Activated naive CD4-positive, alpha-beta T cell treated with anti-CD3 and anti-CD28 coated beads for 36 hours (primary cell): ENCODE data around the gene OXA1L. TPM values are rescaled to one million over a fixed set of nuclear protein-coding genes. Genes with fewer than 3 reads are reported as not detected.
"Not testable (repeated sequence)": the region's sequence is repeated elsewhere in the genome, so short reads cannot be mapped to it uniquely, and the experiment has no call there.

Experiments
- CTCF ChIA-PET: fragments of 350-600 bp; sonication (Branson Sonifier 250); formaldehyde crosslinking; loops from one replicate; lab custom pipeline; 2021; ENCODE audit warnings: antibody characterized with exemption; lab: Charles Lee
- DNase-seq: peaks from one replicate; pipeline ENCODE4 v3.0.0-alpha.2; 2020
- H3K27ac Mint-ChIP-seq: one replicate; pipeline ENCODE4 v1.8.0; 2021; ENCODE audit warnings: mild to moderate bottlenecking, mixed read lengths
- H3K27me3 Mint-ChIP-seq: one replicate; pipeline ENCODE4 v1.8.0; 2021; ENCODE audit warnings: low read depth, mixed read lengths
- H3K36me3 Mint-ChIP-seq: one replicate; pipeline ENCODE4 v1.8.0; 2021; ENCODE audit warnings: low read depth, mixed read lengths
- H3K4me1 Mint-ChIP-seq: one replicate; pipeline ENCODE4 v1.8.0; 2021; ENCODE audit warnings: low read depth, mixed read lengths
- H3K4me3 Mint-ChIP-seq: one replicate; pipeline ENCODE4 v1.8.0; 2021; ENCODE audit warnings: mild to moderate bottlenecking, moderate library complexity, mixed read lengths
- H3K9me3 Mint-ChIP-seq: one replicate; pipeline ENCODE4 v1.8.0; 2021; ENCODE audit warnings: mixed read lengths
- intact Hi-C: fragments of 100-400 bp; cut with micrococcal nuclease; formaldehyde crosslinking; loops from one replicate; pipeline ENCODE4 v1.15.1; 2023
- total RNA-seq, 2 experiments: library from RNA; stranded (reverse); gene quantifications; one replicate each; pipeline ENCODE4 v1.2.3, GENCODE V29; 2021

The OXA1L gene
- total RNA-seq, 2 experiments from 2014 or later: 149 to 152 TPM

- no peak overlapping the region for H3K4me3 Mint-ChIP-seq
- peaks cover 7% of the 10 kb centered on the region for H3K4me1 Mint-ChIP-seq
- DNase-seq: no peak
- H3K36me3 Mint-ChIP-seq: no peaks in the 10 kb centered on the region
- H3K27ac Mint-ChIP-seq: no peak overlapping the region
- intact Hi-C loops: no loop called here
- CTCF ChIA-PET: no interaction called here
- H3K9me3 Mint-ChIP-seq: no peaks in the 10 kb centered on the region
- peaks cover 2% of the 10 kb centered on the region for H3K27me3 Mint-ChIP-seq
Observed at GRCh38 chr14:22740020-22740419, 26.5 kb upstream of the OXA1L start.

- H3K36me3 Mint-ChIP-seq: no peaks in the 10 kb centered on the region
Observed at GRCh38 chr14:22747769-22748168, 18.7 kb upstream of the OXA1L start.

GRCh38 chr14:22748206-22748605 lies 18.3 kb upstream of the OXA1L start:
- H3K9me3 Mint-ChIP-seq: no peaks in the 10 kb centered on the region
- CTCF ChIA-PET: interaction anchor here (1.1 kb wide), 2 partner anchors 9 to 834 kb away, joined by 3 to 6 read pairs; no protein-coding TSS in a partner anchor
- H3K27me3 Mint-ChIP-seq: peaks cover 21% of the 10 kb centered on the region
- no peak for DNase-seq
- intact Hi-C loops: no loop called here
- H3K36me3 Mint-ChIP-seq: no peaks in the 10 kb centered on the region
- H3K4me1 Mint-ChIP-seq: peaks cover 11% of the 10 kb centered on the region
- H3K27ac Mint-ChIP-seq: no peak overlapping the region
- no peak overlapping the region for H3K4me3 Mint-ChIP-seq

More at GRCh38 chr14:22747769-22748168, 18.7 kb upstream of the OXA1L start:
- Mint-ChIP-seq H3K9me3 (no peaks in the 10 kb centered on the region), H3K27me3 (peaks cover 18% of the 10 kb centered on the region), H3K4me1 (peaks cover 10% of the 10 kb centered on the region), H3K4me3 (no peak overlapping the region), H3K27ac (no peak overlapping the region)
- DNase-seq: no peak
- CTCF ChIA-PET: interaction anchor here (0.6 to 1.1 kb wide), 2 partner anchors 8 to 259 kb away, joined by 4 to 6 read pairs; no protein-coding TSS in a partner anchor
- intact Hi-C loops: no loop called here

GRCh38 chr14:22748631-22749068 lies 17.8 kb upstream of the OXA1L start:
- intact Hi-C loops: no loop called here
- H3K27me3 Mint-ChIP-seq: peaks cover 22% of the 10 kb centered on the region
- DNase-seq: no peak
- H3K9me3 Mint-ChIP-seq: no peaks in the 10 kb centered on the region
- H3K4me1 Mint-ChIP-seq: peaks cover 11% of the 10 kb centered on the region
- CTCF ChIA-PET: interaction anchor here (1.0 to 1.1 kb wide), 3 partner anchors 9 to 835 kb away, joined by 3 to 6 read pairs (median 3); no protein-coding TSS in a partner anchor
- no peak overlapping the region for H3K27ac Mint-ChIP-seq
- H3K4me3 Mint-ChIP-seq: no peak overlapping the region
- no peaks in the 10 kb centered on the region for H3K36me3 Mint-ChIP-seq

- intact Hi-C loops: no loop called here
- peaks cover 11% of the 10 kb centered on the region for H3K4me1 Mint-ChIP-seq
- H3K27me3 Mint-ChIP-seq: peaks cover 24% of the 10 kb centered on the region
- no peaks in the 10 kb centered on the region for H3K36me3 Mint-ChIP-seq
- no peak overlapping the region for H3K27ac Mint-ChIP-seq
- H3K9me3 Mint-ChIP-seq: no peaks in the 10 kb centered on the region
- no peak for DNase-seq
- CTCF ChIA-PET: interaction anchor here (0.6 kb wide), 1 partner anchor 10 kb away, joined by 5 read pairs; no protein-coding TSS in a partner anchor
- H3K4me3 Mint-ChIP-seq: no peak overlapping the region
Observed at GRCh38 chr14:22752422-22752821, 14.1 kb upstream of the OXA1L start.

GRCh38 chr14:22753586-22753985 lies 12.9 kb upstream of the OXA1L start:
- Mint-ChIP-seq H3K36me3 (peaks cover 4% of the 10 kb centered on the region), H3K4me1 (peaks cover 9% of the 10 kb centered on the region), H3K27me3 (peaks cover 23% of the 10 kb centered on the region), H3K9me3 (no peaks in the 10 kb centered on the region), H3K27ac (no peak overlapping the region), H3K4me3 (no peak overlapping the region)
- DNase-seq: no peak
- intact Hi-C loops: no loop called here
- CTCF ChIA-PET: no interaction called here

- DNase-seq, intact Hi-C loops, H3K27me3 Mint-ChIP-seq, H3K27ac Mint-ChIP-seq, H3K9me3 Mint-ChIP-seq, H3K4me1 Mint-ChIP-seq, CTCF ChIA-PET, H3K4me3 Mint-ChIP-seq: not testable (repeated sequence)
- H3K36me3 Mint-ChIP-seq: peaks cover 27% of the 10 kb centered on the region
Observed at GRCh38 chr14:22757972-22758650, 8.4 kb upstream of the OXA1L start.

GRCh38 chr14:22761734-22762133 lies 4.8 kb upstream of the OXA1L start:
- Mint-ChIP-seq H3K36me3 (peaks cover 34% of the 10 kb centered on the region), H3K4me1 (peaks cover 10% of the 10 kb centered on the region), H3K27ac (no peak overlapping the region), H3K9me3 (peaks cover 8% of the 10 kb centered on the region), H3K4me3 (no peak overlapping the region), H3K27me3 (no peaks in the 10 kb centered on the region)
- CTCF ChIA-PET: interaction anchor here (0.7 to 1.5 kb wide), 3 partner anchors 44 to 139 kb away, joined by 4 to 5 read pairs (median 5); no protein-coding TSS in a partner anchor
- intact Hi-C loops: loop anchor here (10.0 kb wide), 1 partner anchor 1247 kb away; the partner anchor contains the start of gene METTL3
- no peak for DNase-seq

GRCh38 chr14:22764382-22764781 lies 2.1 kb upstream of the OXA1L start:
- no peaks in the 10 kb centered on the region for H3K27me3 Mint-ChIP-seq
- H3K36me3 Mint-ChIP-seq: peaks cover 46% of the 10 kb centered on the region
- no peak overlapping the region for H3K27ac Mint-ChIP-seq
- H3K9me3 Mint-ChIP-seq: peaks cover 8% of the 10 kb centered on the region
- no peak for DNase-seq
- H3K4me1 Mint-ChIP-seq: peaks cover 31% of the 10 kb centered on the region
- H3K4me3 Mint-ChIP-seq: no peak overlapping the region
- CTCF ChIA-PET: interaction anchor here (3.8 kb wide), 1 partner anchor 106 kb away, joined by 18 read pairs; no protein-coding TSS in a partner anchor
- intact Hi-C loops: loop anchor here (10.0 kb wide), 1 partner anchor 1250 kb away; the partner anchor contains the start of gene METTL3

GRCh38 chr14:22767323-22767589 lies 768 bp downstream of the OXA1L start:
- CTCF ChIA-PET: interaction anchor here (0.9 to 3.8 kb wide), 4 partner anchors 17 to 210 kb away, joined by 3 to 18 read pairs (median 6); no protein-coding TSS in a partner anchor
- Mint-ChIP-seq H3K27me3 (no peaks in the 10 kb centered on the region), H3K27ac (peak overlapping the region; percentile 95), H3K9me3 (peaks cover 3% of the 10 kb centered on the region), H3K36me3 (peaks cover 55% of the 10 kb centered on the region), H3K4me1 (peaks cover 31% of the 10 kb centered on the region), H3K4me3 (peak overlapping the region; percentile 83)
- no peak for DNase-seq
- intact Hi-C loops: loop anchor here (1.0 to 10.0 kb wide), 5 partner anchors 23 to 1252 kb away; partner anchors contain the start of genes HOMEZ and METTL3

- H3K27me3 Mint-ChIP-seq: no peaks in the 10 kb centered on the region
- no peak overlapping the region for H3K4me3 Mint-ChIP-seq
- peaks cover 57% of the 10 kb centered on the region for H3K36me3 Mint-ChIP-seq
- peaks cover 31% of the 10 kb centered on the region for H3K4me1 Mint-ChIP-seq
- CTCF ChIA-PET: no interaction called here
- H3K9me3 Mint-ChIP-seq: no peaks in the 10 kb centered on the region
- H3K27ac Mint-ChIP-seq: no peak overlapping the region
- no peak for DNase-seq
- intact Hi-C loops: loop anchor here (5.0 to 10.0 kb wide), 2 partner anchors 197 to 1254 kb away; partner anchors contain the start of gene METTL3
Observed at GRCh38 chr14:22768947-22769346, 2.5 kb downstream of the OXA1L start.

- no peak overlapping the region for H3K4me3 Mint-ChIP-seq
- CTCF ChIA-PET: no interaction called here
- intact Hi-C loops: loop anchor here (5.0 to 10.0 kb wide), 2 partner anchors 197 to 1255 kb away; partner anchors contain the start of gene METTL3
- no peaks in the 10 kb centered on the region for H3K27me3 Mint-ChIP-seq
- no peaks in the 10 kb centered on the region for H3K9me3 Mint-ChIP-seq
- H3K4me1 Mint-ChIP-seq: peaks cover 31% of the 10 kb centered on the region
- H3K27ac Mint-ChIP-seq: peak overlapping the region; percentile 7
- peaks cover 60% of the 10 kb centered on the region for H3K36me3 Mint-ChIP-seq
- no peak for DNase-seq
Observed at GRCh38 chr14:22769369-22769768, 2.9 kb downstream of the OXA1L start.
